SK-N-MC (cell line): ENCODE data around the gene PARP1.

ENCODE experiments used
- EZH2 ChIP-seq: fragments of 200-600 bp; sonication (generic); IDR thresholded peaks from one replicate; pipeline ENCODE4 v1.6.1; 2017; ENCODE audit warnings: antibody characterized with exemption
- FOXP2 ChIP-seq: optimal IDR thresholded peaks from 2 replicates; pipeline ENCODE3; 2011; ENCODE audit warnings: mild to moderate bottlenecking, moderate library complexity; ENCODE audit not compliant: insufficient read depth; ENCODE audit errors: extremely low read length, control extremely low read depth
- POLR2AphosphoS5 ChIP-seq: IDR thresholded peaks from 2 replicates; pipeline ENCODE4 v1.6.1; 2012; ENCODE audit warnings: mild to moderate bottlenecking, low read depth, low read length, borderline replicate concordance

DNA sequence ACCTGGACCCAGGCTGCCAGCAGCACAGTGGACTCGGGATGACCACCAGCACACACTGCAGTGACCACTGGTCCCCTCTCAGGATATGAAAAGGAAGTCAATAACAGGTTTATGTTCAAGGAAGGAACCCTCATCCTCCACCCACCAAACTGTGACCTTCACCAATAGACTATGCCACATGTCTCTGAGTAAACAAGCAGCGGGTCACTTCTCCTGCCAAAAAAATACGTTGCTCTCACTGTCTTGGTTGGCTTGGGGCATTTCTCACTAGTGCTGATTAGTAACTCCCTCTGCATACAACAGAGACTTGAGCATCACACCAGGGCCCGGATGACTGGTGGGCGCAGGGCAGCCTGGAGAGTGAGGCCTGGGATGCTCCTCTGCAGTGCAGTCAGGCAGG is 25.9 kb downstream of the PARP1 start:
- TF ChIP-seq POLR2AphosphoS5 (no peak), EZH2 (no peak), FOXP2 (no peak)
